H7 (cell line): Measurements from ENCODE around the gene CAB39. TPM values are rescaled to one million over a fixed set of nuclear protein-coding genes. Genes with fewer than 3 reads are reported as not detected.

Source experiments
- DNase-seq: peaks from one replicate; pipeline ENCODE4 v3.0.0; 2012
- H3K27me3 ChIP-seq: 2 replicates; pipeline ENCODE4 v1.6.0; 2011; ENCODE audit warnings: mild to moderate bottlenecking, low read length; ENCODE audit not compliant: control insufficient read depth, insufficient read depth
- H3K36me3 ChIP-seq: replicated peaks from 2 replicates; pipeline ENCODE4 v1.5.1; 2011; ENCODE audit warnings: low read length; ENCODE audit not compliant: control insufficient read depth, insufficient read depth
- H3K4me3 ChIP-seq: 2 replicates; pipeline ENCODE4 v1.5.1; 2011; ENCODE audit warnings: low read depth, mild to moderate bottlenecking, control low read depth, low read length, moderate library complexity; ENCODE audit not compliant: insufficient read depth
- total RNA-seq: library from RNA; depleted of rRNA; stranded (reverse); fragments of >200 nt; shearing (Covaris generic); gene quantifications from 2 replicates; pipeline ENCODE4 v1.2.3, GENCODE V29; 2014; rRNA removed

The CAB39 gene
- total RNA-seq, 1 experiment from 2014 or later: 39.3 TPM

GRCh38 chr2:230864122-230864604 is 151.5 kb downstream of the CAB39 start:
- no peaks in the 10 kb centered on the region for H3K27me3 ChIP-seq
- peak overlapping the region; percentile 92 for H3K4me3 ChIP-seq
- H3K36me3 ChIP-seq: peaks cover 1% of the 10 kb centered on the region
- DNase-seq: no peak

- Histone ChIP-seq H3K27me3 (no peaks in the 10 kb centered on the region), H3K4me3 (peak within 1 kb of the TSS; percentile 92), H3K36me3 (peaks cover 2% of the 10 kb centered on the region)
- peak; percentile 94 for DNase-seq
Observed at GRCh38 chr2:230864605-230865306, 152.1 kb downstream of the CAB39 start, which contains the start of gene ITM2C. TSS of gene ITM2C (plus strand) at chr2:230864942. CDS start at chr2:230865026, 84 bp downstream.

- peak; percentile 87 for DNase-seq
Observed at GRCh38 chr2:230865307-230865765, 152.7 kb downstream of the CAB39 start.

DNA sequence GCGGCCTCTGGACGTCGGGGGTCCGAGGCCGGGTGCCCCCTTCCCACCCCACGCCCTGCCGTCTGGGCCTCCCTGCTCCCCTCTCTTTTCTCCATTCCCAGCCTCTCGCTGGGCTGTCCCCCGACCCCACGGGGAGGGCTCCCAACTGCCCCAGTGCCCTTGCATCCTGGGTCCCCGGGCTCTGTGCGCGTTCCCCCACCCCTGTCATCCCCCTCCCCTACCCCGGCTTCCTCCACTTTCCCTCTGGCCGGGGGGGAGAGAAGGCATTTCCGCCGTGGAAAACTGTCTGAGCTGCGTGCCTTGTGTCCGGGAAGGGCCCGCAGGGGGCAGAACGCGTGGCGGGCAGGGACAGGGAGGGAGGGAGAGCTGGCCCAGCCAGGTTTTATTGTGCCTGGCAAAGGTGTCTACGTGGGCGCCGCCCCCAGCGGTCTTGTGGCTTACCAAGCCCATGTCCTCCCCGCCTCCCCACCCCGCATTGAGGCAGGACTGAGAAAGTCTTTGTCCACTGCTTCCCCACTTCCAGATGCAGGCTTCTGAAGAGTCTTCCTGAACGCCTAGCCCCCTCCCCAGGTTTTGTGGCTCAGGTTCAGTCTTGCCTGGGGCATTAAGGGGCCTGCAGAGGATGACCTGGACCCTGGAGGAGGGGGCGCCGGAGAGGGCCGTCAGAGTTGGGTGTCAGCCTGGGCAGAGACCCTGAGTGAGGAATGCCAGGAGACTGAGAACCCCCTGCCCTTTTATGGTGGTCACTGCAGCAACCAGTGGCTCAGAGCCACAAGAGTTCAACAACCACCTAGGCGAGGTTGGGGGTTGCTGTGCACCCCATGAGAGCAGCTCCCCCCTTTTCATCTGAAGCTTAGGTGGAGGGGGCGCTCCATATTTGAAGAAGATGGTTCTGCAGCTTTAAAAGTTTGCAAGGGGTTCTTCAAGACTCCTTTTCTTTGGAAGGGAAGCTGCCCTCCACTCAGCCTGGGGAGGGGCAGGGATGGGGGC is 153.4 kb downstream of the CAB39 start:
- Histone ChIP-seq H3K36me3 (peaks cover 4% of the 10 kb centered on the region), H3K27me3 (no peaks in the 10 kb centered on the region), H3K4me3 (peak overlapping the region; percentile 92)
- DNase-seq: peak; percentile 89

More at GRCh38 chr2:230865307-230865765, 152.7 kb downstream of the CAB39 start:
- H3K27me3 ChIP-seq: no peaks in the 10 kb centered on the region
- peaks cover 2% of the 10 kb centered on the region for H3K36me3 ChIP-seq
- H3K4me3 ChIP-seq: peak overlapping the region; percentile 92

- Histone ChIP-seq H3K36me3 (peaks cover 4% of the 10 kb centered on the region), H3K27me3 (no peaks in the 10 kb centered on the region), H3K4me3 (peak overlapping the region; percentile 92; the same call in 1 of the 2 replicates)
- peak; percentile 50 for DNase-seq
Observed at GRCh38 chr2:230866756-230867523, 154.3 kb downstream of the CAB39 start.

GRCh38 chr2:230868161-230868946 is 155.7 kb downstream of the CAB39 start:
- peak overlapping the region; percentile 12; the same call in 1 of the 2 replicates for H3K4me3 ChIP-seq
- DNase-seq: peak; percentile 87
- no peaks in the 10 kb centered on the region for H3K27me3 ChIP-seq
- H3K36me3 ChIP-seq: peaks cover 8% of the 10 kb centered on the region

DNA sequence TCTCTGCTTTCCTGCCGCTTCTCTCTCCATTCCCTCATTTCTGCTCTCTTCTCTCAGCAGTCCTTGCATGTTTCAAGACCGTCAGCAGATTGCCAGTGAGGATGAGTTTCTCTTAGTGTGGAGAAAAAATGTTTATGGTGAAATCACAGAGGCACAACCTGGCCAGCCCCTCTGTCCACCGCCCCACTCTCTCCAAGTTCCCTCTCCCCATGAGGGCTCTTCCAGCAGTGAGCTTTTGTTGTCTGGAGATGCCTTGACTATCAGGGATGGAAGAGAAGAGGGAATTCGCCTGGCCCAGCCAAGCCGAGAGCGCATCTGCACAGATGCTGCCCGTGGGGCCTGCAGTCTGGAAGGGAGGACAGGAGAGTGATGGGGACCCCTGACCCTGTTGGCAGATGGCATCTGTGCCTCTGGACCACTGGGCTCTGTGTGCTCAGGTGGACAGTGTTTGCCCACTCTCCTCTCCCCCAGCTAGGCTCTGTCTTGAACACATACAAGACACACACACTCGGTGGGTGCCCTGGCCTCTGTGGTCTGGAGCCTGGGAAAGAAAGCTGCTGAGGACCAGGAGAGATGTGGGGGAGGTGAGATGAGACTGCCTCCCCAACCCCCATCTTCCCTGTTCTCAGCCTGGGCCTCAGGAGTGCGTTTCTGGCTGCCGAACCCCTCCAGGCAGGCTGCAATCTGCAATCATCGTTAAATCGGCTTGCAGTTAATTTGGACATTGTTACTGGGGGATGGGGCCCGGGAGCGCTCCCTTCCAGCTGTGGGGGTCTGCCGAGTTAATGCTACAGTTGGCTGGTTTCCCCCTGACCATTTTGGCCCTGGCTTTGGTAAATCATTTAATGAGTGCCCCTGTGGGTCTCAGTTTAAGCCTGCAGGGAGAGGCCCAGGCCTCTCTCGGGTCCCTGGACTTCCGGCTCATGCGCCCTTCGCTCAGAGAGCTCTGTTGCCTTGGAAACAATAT is 156.6 kb downstream of the CAB39 start:
- H3K36me3 ChIP-seq: peaks cover 16% of the 10 kb centered on the region
- DNase-seq: peak; percentile 67
- no peaks in the 10 kb centered on the region for H3K27me3 ChIP-seq
- peak overlapping the region; percentile 12; the same call in 1 of the 2 replicates for H3K4me3 ChIP-seq

- no peaks in the 10 kb centered on the region for H3K27me3 ChIP-seq
- H3K36me3 ChIP-seq: peaks cover 19% of the 10 kb centered on the region
- no peak overlapping the region for H3K4me3 ChIP-seq
- DNase-seq: peak; percentile 28
Observed at GRCh38 chr2:230869914-230870543, 157.4 kb downstream of the CAB39 start.

Other genes starting within 250 kb of the CAB39 start
- gene ITM2C, start 152.1 kb downstream of the CAB39 start, total RNA-seq: 392 and 393 TPM in 2 replicates
- 0.04 TPM in 1 of 2 replicates, not detected in the other for gene GPR55, start 212.4 kb downstream of the CAB39 start, total RNA-seq